Activated CD4-positive, alpha-beta T cell treated with anti-CD3 and anti-CD28 coated beads for 36 hours (primary cell): ENCODE results near the gene SORL1. TPM values are rescaled to one million over a fixed set of nuclear protein-coding genes. Genes with fewer than 3 reads are reported as not detected.

Source experiments
- ATAC-seq: fragments of 200-7000 bp; cut with Tn5 transposase; one replicate; pipeline ENCODE4 v1.10.0; 2021; ENCODE audit warnings: mild to moderate bottlenecking, moderate library complexity
- CTCF ChIA-PET: fragments of 350-600 bp; sonication (Branson Sonifier 250); formaldehyde crosslinking; loops from one replicate; lab custom pipeline; 2021; ENCODE audit warnings: antibody characterized with exemption; lab: Charles Lee
- POLR2A ChIA-PET: fragments of 350-600 bp; sonication (Branson Sonifier 250); formaldehyde crosslinking; loops from one replicate; lab custom pipeline; 2021; ENCODE audit warnings: antibody characterized with exemption, inconsistent platforms; lab: Charles Lee
- DNase-seq: peaks from one replicate; pipeline ENCODE4 v3.0.0-alpha.2; 2020
- H3K27ac Mint-ChIP-seq: one replicate; pipeline ENCODE4 v1.8.0; 2021; ENCODE audit warnings: mixed read lengths
- H3K27me3 Mint-ChIP-seq: one replicate; pipeline ENCODE4 v1.8.0; 2021; ENCODE audit warnings: mixed read lengths
- H3K36me3 Mint-ChIP-seq: one replicate; pipeline ENCODE4 v1.8.0; 2021; ENCODE audit warnings: low read depth, mixed read lengths
- H3K4me1 Mint-ChIP-seq: one replicate; pipeline ENCODE4 v1.8.0; 2021; ENCODE audit warnings: mixed read lengths
- H3K4me3 Mint-ChIP-seq: one replicate; pipeline ENCODE4 v1.8.0; 2021; ENCODE audit warnings: mild to moderate bottlenecking, moderate library complexity, mixed read lengths
- H3K9me3 Mint-ChIP-seq: one replicate; pipeline ENCODE4 v1.8.0; 2021; ENCODE audit warnings: low read depth, mixed read lengths
- intact Hi-C, 2 experiments: fragments of 100-400 bp; cut with DNase I in 1 of 2; cut with micrococcal nuclease in 1 of 2; formaldehyde crosslinking; loops; one replicate each; pipeline versions ENCODE4 v1.14.2 to v1.15.1; 2022 to 2024; cut with DNase I, micrococcal nuclease
- total RNA-seq, 2 experiments: library from RNA; stranded (reverse); gene quantifications; one replicate each; pipeline ENCODE4 v1.2.3, GENCODE V29; 2021

The SORL1 gene
- total RNA-seq, 2 experiments from 2014 or later: 53.5 to 68.0 TPM

DNA sequence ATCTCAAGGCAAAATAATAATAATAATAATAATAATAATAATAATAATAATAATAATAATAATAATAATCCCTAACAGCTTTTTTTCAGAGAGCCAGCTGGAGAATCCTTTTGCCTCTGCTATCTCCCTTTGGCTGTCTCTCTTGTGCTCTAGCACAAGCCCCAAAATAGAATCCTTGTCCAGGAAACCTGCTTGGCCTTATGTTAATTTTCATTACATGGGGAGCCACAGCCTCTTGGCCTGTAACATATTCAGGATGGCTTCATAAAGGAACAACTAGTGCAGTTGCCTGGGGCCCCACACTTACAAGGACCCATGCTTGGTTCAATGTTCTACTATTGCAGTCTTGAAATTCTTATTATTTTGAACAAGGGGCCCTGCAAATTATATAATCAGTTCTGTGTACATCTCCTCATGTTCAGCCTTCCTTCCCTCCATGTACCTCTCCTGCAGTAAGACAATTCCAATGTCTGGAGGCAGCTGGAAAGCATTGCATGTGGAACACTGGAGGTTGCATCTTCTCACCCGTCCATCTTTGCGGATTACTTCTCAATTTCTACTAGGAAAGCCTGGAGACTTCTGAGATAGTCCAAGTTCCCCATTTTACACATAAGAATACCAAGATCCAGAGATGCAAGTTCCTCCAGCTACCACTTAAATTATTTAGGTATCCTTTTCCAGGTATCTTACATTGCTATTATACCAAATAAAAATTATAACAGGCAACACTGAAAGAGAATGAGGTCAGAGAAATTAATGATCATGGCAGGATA lies 37.8 kb upstream of the SORL1 start:
- Mint-ChIP-seq H3K36me3 (no peaks in the 10 kb centered on the region), H3K27ac (no peak overlapping the region), H3K4me1 (peaks cover 66% of the 10 kb centered on the region), H3K4me3 (no peak overlapping the region), H3K27me3 (no peaks in the 10 kb centered on the region), H3K9me3 (no peaks in the 10 kb centered on the region)
- ATAC-seq: no peak
- ChIA-PET CTCF (interaction anchor here (1.5 kb wide), 1 partner anchor 95 kb away, joined by 4 read pairs; no protein-coding TSS in a partner anchor), POLR2A (no interaction called here)
- DNase-seq: no peak
- intact Hi-C loops: no loop called here

DNA sequence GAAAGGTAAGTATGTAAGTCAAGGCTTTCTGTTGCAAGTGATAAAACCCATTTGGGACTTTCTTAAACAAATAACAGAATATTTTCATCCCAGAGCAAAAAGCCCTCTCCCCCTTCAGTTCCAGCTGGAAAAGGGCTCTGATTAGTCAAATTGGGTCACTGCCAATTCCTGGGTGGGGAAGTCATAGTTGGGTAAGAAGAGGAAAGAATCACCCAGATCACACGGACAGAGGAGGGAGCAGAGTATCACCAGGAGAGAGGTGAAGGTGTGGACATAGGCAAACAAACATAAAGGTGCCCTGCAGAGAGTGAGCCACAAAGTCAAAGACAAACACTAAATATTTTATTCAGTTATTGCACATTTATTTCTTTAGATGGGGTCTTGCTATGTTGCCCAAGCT lies 36.3 kb upstream of the SORL1 start:
- no peaks in the 10 kb centered on the region for H3K27me3 Mint-ChIP-seq
- H3K4me3 Mint-ChIP-seq: no peak overlapping the region
- DNase-seq: no peak
- ATAC-seq: no peak
- H3K36me3 Mint-ChIP-seq: no peaks in the 10 kb centered on the region
- peaks cover 68% of the 10 kb centered on the region for H3K4me1 Mint-ChIP-seq
- peak overlapping the region; percentile 17 for H3K27ac Mint-ChIP-seq
- ChIA-PET POLR2A (no interaction called here), CTCF (interaction anchor here (0.6 to 1.6 kb wide), 3 partner anchors 14 to 1438 kb away, joined by 3 to 4 read pairs (median 3); no protein-coding TSS in a partner anchor)
- intact Hi-C loops: loop anchor here in 1 of 2 experiments (5.0 kb wide), 1 partner anchor 89 kb away; no protein-coding TSS in a partner anchor
- no peaks in the 10 kb centered on the region for H3K9me3 Mint-ChIP-seq

GRCh38 chr11:121417055-121417551 lies 35.0 kb upstream of the SORL1 start:
- Mint-ChIP-seq H3K27ac (peak overlapping the region; percentile 80), H3K36me3 (no peaks in the 10 kb centered on the region), H3K9me3 (no peaks in the 10 kb centered on the region), H3K4me1 (peaks cover 69% of the 10 kb centered on the region), H3K27me3 (no peaks in the 10 kb centered on the region), H3K4me3 (no peak overlapping the region)
- ATAC-seq (peak; percentile 45), DNase-seq (peak; percentile 69)
- POLR2A ChIA-PET: interaction anchor here (1.3 kb wide), 1 partner anchor 48 kb away, joined by 4 read pairs; no protein-coding TSS in a partner anchor
- intact Hi-C loops: loop anchor here in 1 of 2 experiments (5.0 kb wide), 1 partner anchor 90 kb away; no protein-coding TSS in a partner anchor
- CTCF ChIA-PET: interaction anchor here (0.8 to 1.6 kb wide), 7 partner anchors 11 to 174 kb away, joined by 3 to 7 read pairs (median 4); partner anchors contain the start of gene SC5D

DNA sequence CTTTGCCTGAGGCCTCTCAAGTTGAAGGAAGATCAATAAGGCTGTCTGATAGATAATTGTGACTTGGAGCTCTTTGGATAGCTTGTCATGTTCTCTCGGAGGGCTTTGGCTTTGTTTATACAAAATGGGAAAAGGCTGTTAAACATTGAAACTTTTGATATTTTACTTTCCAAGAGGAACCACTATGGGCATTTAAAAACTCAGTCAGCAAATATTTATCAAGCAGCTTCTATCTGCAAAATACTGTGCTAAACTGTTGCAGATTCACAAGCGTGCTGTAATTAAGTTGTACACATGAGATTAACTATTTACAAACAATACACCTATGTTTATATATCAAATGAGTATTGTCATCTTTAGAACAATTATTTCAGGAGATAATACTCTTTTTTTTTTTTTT lies 34.5 kb upstream of the SORL1 start:
- no peaks in the 10 kb centered on the region for H3K36me3 Mint-ChIP-seq
- peak overlapping the region; percentile 80 for H3K27ac Mint-ChIP-seq
- ChIA-PET CTCF (interaction anchor here (0.8 to 1.6 kb wide), 7 partner anchors 10 to 174 kb away, joined by 3 to 7 read pairs (median 4); partner anchors contain the start of gene SC5D), POLR2A (interaction anchor here (1.3 kb wide), 1 partner anchor 47 kb away, joined by 4 read pairs; no protein-coding TSS in a partner anchor)
- H3K4me3 Mint-ChIP-seq: no peak overlapping the region
- intact Hi-C loops: loop anchor here in 1 of 2 experiments (5.0 kb wide), 1 partner anchor 90 kb away; no protein-coding TSS in a partner anchor
- H3K27me3 Mint-ChIP-seq: no peaks in the 10 kb centered on the region
- no peaks in the 10 kb centered on the region for H3K9me3 Mint-ChIP-seq
- no peak for DNase-seq
- ATAC-seq: no peak
- peaks cover 68% of the 10 kb centered on the region for H3K4me1 Mint-ChIP-seq

GRCh38 chr11:121418625-121419114 lies 33.4 kb upstream of the SORL1 start:
- POLR2A ChIA-PET: no interaction called here
- peak; percentile 65 for DNase-seq
- no peaks in the 10 kb centered on the region for H3K36me3 Mint-ChIP-seq
- no peaks in the 10 kb centered on the region for H3K9me3 Mint-ChIP-seq
- H3K27me3 Mint-ChIP-seq: no peaks in the 10 kb centered on the region
- H3K27ac Mint-ChIP-seq: no peak overlapping the region
- H3K4me1 Mint-ChIP-seq: peaks cover 72% of the 10 kb centered on the region
- H3K4me3 Mint-ChIP-seq: no peak overlapping the region
- intact Hi-C loops: loop anchor here in 1 of 2 experiments (5.0 kb wide), 1 partner anchor 91 kb away; no protein-coding TSS in a partner anchor
- CTCF ChIA-PET: interaction anchor here (1.2 kb wide), 2 partner anchors 9 to 44 kb away, joined by 4 read pairs; no protein-coding TSS in a partner anchor
- peak; percentile 72 for ATAC-seq

- Mint-ChIP-seq H3K36me3 (no peaks in the 10 kb centered on the region), H3K9me3 (no peaks in the 10 kb centered on the region), H3K27me3 (no peaks in the 10 kb centered on the region), H3K27ac (peak overlapping the region; percentile 37), H3K4me3 (no peak overlapping the region), H3K4me1 (peaks cover 77% of the 10 kb centered on the region)
- ChIA-PET CTCF (interaction anchor here (0.5 to 1.3 kb wide), 4 partner anchors 12 to 1635 kb away, joined by 3 to 6 read pairs (median 4); no protein-coding TSS in a partner anchor), POLR2A (interaction anchor here (1.1 kb wide), 1 partner anchor 13 kb away, joined by 4 read pairs; no protein-coding TSS in a partner anchor)
- intact Hi-C loops: loop anchor here in 1 of 2 experiments (1.0 to 5.0 kb wide), 2 partner anchors 31 to 93 kb away; no protein-coding TSS in a partner anchor
- DNase-seq (no peak), ATAC-seq (no peak)
Measured at GRCh38 chr11:121419836-121420235, 32.3 kb upstream of the SORL1 start.

GRCh38 chr11:121420398-121420797 lies 31.7 kb upstream of the SORL1 start:
- Mint-ChIP-seq H3K4me1 (peaks cover 73% of the 10 kb centered on the region), H3K9me3 (peaks cover 3% of the 10 kb centered on the region), H3K4me3 (no peak overlapping the region), H3K27me3 (no peaks in the 10 kb centered on the region), H3K36me3 (no peaks in the 10 kb centered on the region), H3K27ac (peak overlapping the region; percentile 37)
- ChIA-PET POLR2A (interaction anchor here (0.6 to 1.1 kb wide), 2 partner anchors 12 to 36 kb away, joined by 3 to 4 read pairs; no protein-coding TSS in a partner anchor), CTCF (interaction anchor here (0.5 to 1.3 kb wide), 4 partner anchors 12 to 1634 kb away, joined by 3 to 6 read pairs (median 3); no protein-coding TSS in a partner anchor)
- ATAC-seq (peak; percentile 53), DNase-seq (peak; percentile 33)
- intact Hi-C loops: loop anchor here in 1 of 2 experiments (1.0 kb wide), 1 partner anchor 31 kb away; no protein-coding TSS in a partner anchor

DNA sequence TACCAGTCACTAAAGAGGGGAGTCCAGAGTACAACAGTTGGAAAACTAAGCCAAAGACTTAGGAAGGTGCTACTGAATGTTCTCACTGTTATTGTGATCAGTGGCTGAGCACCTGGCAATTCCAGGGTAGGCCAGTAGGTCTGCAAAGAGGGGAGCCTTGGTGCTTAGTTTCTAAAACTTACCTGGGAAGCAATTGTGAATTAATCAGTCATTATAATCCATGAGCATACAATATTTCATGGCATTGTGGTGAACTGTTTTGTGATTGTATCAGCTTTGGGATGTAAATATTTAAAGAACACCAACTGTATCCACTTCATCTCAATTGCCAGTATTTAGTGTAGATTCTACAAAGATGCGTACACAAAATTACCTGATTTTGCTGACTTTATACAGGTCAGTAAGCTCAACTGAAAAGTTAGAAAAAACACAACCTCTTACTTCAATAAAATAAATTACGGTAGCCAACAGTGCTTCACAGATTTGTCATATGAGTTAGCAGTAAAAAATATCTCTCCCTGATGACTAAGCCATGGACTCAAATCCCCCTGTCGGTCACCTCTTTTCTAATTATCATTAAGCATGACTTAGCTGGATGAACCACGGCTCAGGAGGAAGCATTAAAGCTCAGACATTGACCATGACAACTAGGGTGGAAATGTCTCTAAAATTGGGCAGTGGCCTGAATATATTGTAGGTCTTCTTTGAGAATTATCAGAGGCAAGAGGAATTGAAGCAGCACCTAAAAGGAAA lies 30.8 kb upstream of the SORL1 start:
- POLR2A ChIA-PET: no interaction called here
- Mint-ChIP-seq H3K4me1 (peaks cover 73% of the 10 kb centered on the region), H3K27me3 (no peaks in the 10 kb centered on the region), H3K36me3 (no peaks in the 10 kb centered on the region), H3K4me3 (no peak overlapping the region), H3K9me3 (peaks cover 3% of the 10 kb centered on the region), H3K27ac (no peak overlapping the region)
- CTCF ChIA-PET: interaction anchor here (0.7 to 1.3 kb wide), 3 partner anchors 9 to 22 kb away, joined by 3 to 6 read pairs (median 3); no protein-coding TSS in a partner anchor
- DNase-seq (no peak), ATAC-seq (no peak)
- intact Hi-C loops: no loop called here

DNA sequence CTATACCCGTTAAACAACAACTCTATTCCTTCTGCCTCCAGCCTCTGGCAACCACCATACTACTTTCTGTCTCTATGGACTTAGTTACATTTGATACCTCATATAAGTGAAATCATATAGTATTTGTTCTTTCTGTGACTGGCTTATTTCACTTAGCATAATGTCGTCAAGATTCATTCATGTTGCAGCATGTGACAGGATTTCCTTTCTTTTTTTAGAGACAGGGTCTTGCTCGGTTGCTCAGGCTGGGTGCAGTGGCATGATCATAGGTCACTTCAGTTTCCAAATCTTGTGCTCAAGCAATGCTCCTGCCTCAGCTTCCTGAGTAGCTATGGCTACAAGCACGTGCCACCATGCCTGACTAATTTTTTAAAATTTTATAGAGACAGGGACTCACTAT lies 29.4 kb upstream of the SORL1 start:
- Mint-ChIP-seq H3K9me3 (peaks cover 3% of the 10 kb centered on the region), H3K27me3 (no peaks in the 10 kb centered on the region), H3K4me1 (peaks cover 65% of the 10 kb centered on the region), H3K27ac (no peak overlapping the region), H3K36me3 (no peaks in the 10 kb centered on the region), H3K4me3 (no peak overlapping the region)
- intact Hi-C loops: no loop called here
- DNase-seq (peak; percentile 27), ATAC-seq (peak; percentile 4)
- ChIA-PET POLR2A (no interaction called here), CTCF (no interaction called here)

DNA sequence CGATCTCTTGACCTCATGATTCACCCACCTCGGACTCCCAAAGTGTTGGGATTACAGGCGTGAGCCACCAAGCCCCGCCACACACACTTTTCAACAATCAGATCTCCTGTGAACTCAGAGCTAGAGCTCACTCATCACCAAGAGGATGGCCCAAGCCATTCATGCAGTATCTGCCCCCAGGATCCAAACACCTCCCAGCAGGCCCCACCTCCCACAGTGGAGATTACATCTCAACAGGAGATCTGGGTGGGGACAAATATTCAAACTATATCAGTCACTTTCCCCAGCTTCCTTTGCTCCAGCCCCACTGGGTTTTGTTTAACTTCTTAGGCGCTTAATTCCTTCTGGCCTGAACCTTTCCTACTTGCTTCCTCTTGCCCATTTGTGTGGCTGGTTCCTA lies 26.3 kb upstream of the SORL1 start:
- H3K27ac Mint-ChIP-seq: no peak overlapping the region
- no peak overlapping the region for H3K4me3 Mint-ChIP-seq
- ChIA-PET CTCF (interaction anchor here (0.6 to 2.0 kb wide), 4 partner anchors 18 to 91 kb away, joined by 3 to 6 read pairs (median 3); no protein-coding TSS in a partner anchor), POLR2A (no interaction called here)
- H3K4me1 Mint-ChIP-seq: peaks cover 38% of the 10 kb centered on the region
- intact Hi-C loops: no loop called here
- no peaks in the 10 kb centered on the region for H3K36me3 Mint-ChIP-seq
- ATAC-seq: no peak
- H3K27me3 Mint-ChIP-seq: no peaks in the 10 kb centered on the region
- H3K9me3 Mint-ChIP-seq: peaks cover 3% of the 10 kb centered on the region
- DNase-seq: no peak
